ENCODE results near the gene ARHGEF19. TPM values are rescaled to one million over a fixed set of nuclear protein-coding genes. Genes with fewer than 3 reads are reported as not detected.

ARHGEF19 gene
- total RNA-seq, 1 experiment from 2014 or later: 21.6 TPM

DNA sequence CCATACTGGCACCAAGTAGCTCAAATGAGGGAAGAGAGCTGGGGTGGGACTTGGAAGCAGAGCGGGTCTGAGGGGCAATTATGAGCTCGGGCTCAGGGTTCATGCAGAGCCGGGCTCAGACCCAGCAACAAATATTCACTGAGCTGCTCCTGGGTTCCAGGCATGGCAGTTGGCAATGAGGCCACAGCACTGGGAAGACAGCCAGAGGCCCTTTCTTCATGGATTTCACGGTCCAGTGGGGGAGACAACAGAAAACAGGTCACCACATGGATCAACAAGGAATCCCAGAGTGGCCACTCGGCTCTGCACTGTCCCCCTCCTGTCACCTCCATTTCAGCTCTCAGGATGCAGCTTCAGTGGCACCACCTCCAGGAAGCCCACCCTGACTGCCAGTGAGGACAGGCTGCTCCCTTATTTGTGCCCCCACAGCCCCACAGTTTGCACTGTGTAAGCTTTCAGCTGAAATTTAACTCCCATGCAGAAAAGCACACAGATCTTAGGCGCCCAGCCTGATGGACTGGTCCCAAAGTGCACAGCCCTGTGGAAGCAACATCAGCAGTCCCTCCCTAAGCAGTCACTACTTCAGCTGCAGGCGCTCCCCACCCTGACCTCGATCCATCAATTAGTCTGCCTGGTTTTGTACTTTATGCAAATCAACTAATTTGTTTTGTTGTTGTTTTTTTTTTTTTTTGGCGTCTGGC lies 22.4 kb downstream of the ARHGEF19 start:
- no peak overlapping the region for H3K27ac ChIP-seq (ENCODE audit: low read length)
- intact Hi-C loops (cut with micrococcal nuclease; ENCODE audit: unreplicated experiment) (loop anchor here (10.0 kb wide), 1 partner anchor 65 kb away; no protein-coding TSS in a partner anchor), in situ Hi-C loops (cut with HindIII; ENCODE audit: low pct_unique_long_range_greater_than_20kb, low sequenced_read_pairs) (no loop called here)
- H3K4me3 ChIP-seq (ENCODE audit: low read depth in 2 of 2, low read length in 2 of 2): no peak overlapping the region
- ATAC-seq (no peak), DNase-seq (ENCODE audit: low read depth, low spot score) (no peak)
- no peaks in the 10 kb centered on the region for H3K9me3 ChIP-seq (ENCODE audit: control insufficient read depth, insufficient read depth, low read depth, low read length)
- TF ChIP-seq POLR2AphosphoS5 (IDR thresholded peaks at IDR 0.05; ENCODE audit: low read depth, low read length): no peak
- TF ChIP-seq SIN3A (IDR thresholded peaks at IDR 0.05; ENCODE audit: borderline replicate concordance, insufficient read depth, low read depth, low read length): no peak
- no TSS peak for BruUV-seq (replicated peaks)
- CTCF ChIA-PET: interaction anchor here (0.6 to 1.1 kb wide), 2 partner anchors 108 to 173 kb away, joined by 4 to 13 read pairs; no protein-coding TSS in a partner anchor
- H3K4me1 ChIP-seq (ENCODE audit: control insufficient read depth, insufficient read depth, low read length): peaks cover 46% of the 10 kb centered on the region
- POLR2A ChIA-PET: no interaction called here
- H3K36me3 ChIP-seq (ENCODE audit: control insufficient read depth, insufficient read depth, low read length): no peaks in the 10 kb centered on the region
- H3K27me3 ChIP-seq (ENCODE audit: control insufficient read depth, insufficient read depth, low read length): no peaks in the 10 kb centered on the region

DNA sequence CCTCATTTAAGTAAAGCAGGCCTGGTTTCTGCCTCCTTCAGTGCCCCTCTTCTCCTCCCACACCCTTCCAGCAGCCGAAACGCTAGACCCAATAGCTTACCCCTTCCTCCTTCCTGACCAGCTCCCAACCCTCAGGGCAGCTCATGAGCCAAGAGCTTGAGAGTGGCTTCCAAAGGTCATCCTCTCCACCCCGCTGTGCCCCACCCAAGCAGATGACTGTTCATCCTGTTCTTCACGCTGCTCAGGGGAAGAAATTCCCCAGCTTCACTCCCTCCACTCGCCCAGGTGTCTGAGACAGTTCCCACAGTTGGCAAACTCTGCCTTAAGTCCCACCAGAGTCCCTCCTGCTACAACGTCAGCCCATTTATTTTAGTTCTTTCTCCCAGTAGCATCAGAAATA lies 23.4 kb downstream of the ARHGEF19 start:
- Histone ChIP-seq H3K4me3 (ENCODE audit: low read depth in 2 of 2, low read length in 2 of 2) (no peak overlapping the region), H3K27me3 (ENCODE audit: control insufficient read depth, insufficient read depth, low read length) (no peaks in the 10 kb centered on the region), H3K27ac (ENCODE audit: low read length) (peak overlapping the region; percentile 85), H3K36me3 (ENCODE audit: control insufficient read depth, insufficient read depth, low read length) (no peaks in the 10 kb centered on the region), H3K9me3 (ENCODE audit: control insufficient read depth, insufficient read depth, low read depth, low read length) (no peaks in the 10 kb centered on the region), H3K4me1 (ENCODE audit: control insufficient read depth, insufficient read depth, low read length) (peaks cover 57% of the 10 kb centered on the region)
- ChIA-PET CTCF (interaction anchor here (0.9 to 1.6 kb wide), 4 partner anchors 32 to 110 kb away, joined by 3 to 13 read pairs (median 5); no protein-coding TSS in a partner anchor), POLR2A (no interaction called here)
- BruUV-seq (replicated peaks): no TSS peak
- no peak for TF ChIP-seq REST (IDR thresholded peaks at IDR 0.05; ENCODE audit: insufficient read depth in 1 of 2, low read depth in 2 of 2, low read length in 1 of 2)
- no peak for TF ChIP-seq TCF7L2 (IDR thresholded peaks at IDR 0.05; ENCODE audit: low read depth, low read length)
- no peak for TF ChIP-seq CTCF (IDR thresholded peaks at IDR 0.05)
- no peak for TF ChIP-seq POLR2AphosphoS5 (IDR thresholded peaks at IDR 0.05; ENCODE audit: low read depth, low read length)
- no peak for TF ChIP-seq SIN3A (IDR thresholded peaks at IDR 0.05; ENCODE audit: borderline replicate concordance, insufficient read depth, low read depth, low read length)
- intact Hi-C loops (cut with micrococcal nuclease; ENCODE audit: unreplicated experiment) (loop anchor here (10.0 kb wide), 1 partner anchor 64 kb away; no protein-coding TSS in a partner anchor), in situ Hi-C loops (cut with HindIII; ENCODE audit: low pct_unique_long_range_greater_than_20kb, low sequenced_read_pairs) (no loop called here)
- no peak; the same call in 1 of the 2 replicates for ATAC-seq
- no peak for DNase-seq (ENCODE audit: low read depth, low spot score)

Measured in Panc1 (cell line).